GM19023 (cell line): Measurements from ENCODE around the gene TNFRSF6B.
"Not testable (repeated sequence)": the region's sequence is repeated elsewhere in the genome, so short reads cannot be mapped to it uniquely, and the experiment has no call there.

ENCODE experiments used
- ATAC-seq: cut with Tn5 transposase; IDR thresholded peaks from one replicate; pipeline ENCODE4 v1.9.1; 2021; ENCODE audit warnings: mild to moderate bottlenecking, moderate library complexity; ENCODE audit not compliant: unreplicated experiment

TNFRSF6B gene

GRCh38 chr20:63661959-63662812, 34.3 kb upstream of the TNFRSF6B start:
- no peak for ATAC-seq

- ATAC-seq, result no peak
Observed at GRCh38 chr20:63662813-63663189, 33.7 kb upstream of the TNFRSF6B start.

- ATAC-seq, result no peak
Observed at GRCh38 chr20:63663332-63664066, 33.0 kb upstream of the TNFRSF6B start.

GRCh38 chr20:63664143-63664851, 32.2 kb upstream of the TNFRSF6B start:
- no peak for ATAC-seq

- ATAC-seq, result no peak
Observed at GRCh38 chr20:63664861-63665594, 31.4 kb upstream of the TNFRSF6B start.

- no peak for ATAC-seq
Observed at GRCh38 chr20:63665708-63666107, 30.7 kb upstream of the TNFRSF6B start.

GRCh38 chr20:63667858-63668257, 28.6 kb upstream of the TNFRSF6B start:
- no peak for ATAC-seq

- no peak for ATAC-seq
Observed at GRCh38 chr20:63668351-63668750, 28.1 kb upstream of the TNFRSF6B start.

- ATAC-seq, result not testable (repeated sequence)
Observed at GRCh38 chr20:63671695-63672094, 24.8 kb upstream of the TNFRSF6B start.

- ATAC-seq, result no peak
Observed at GRCh38 chr20:63672666-63673065, 23.8 kb upstream of the TNFRSF6B start.

- ATAC-seq, result no peak
Observed at GRCh38 chr20:63673951-63674350, 22.5 kb upstream of the TNFRSF6B start.

- ATAC-seq, result no peak
Observed at GRCh38 chr20:63675681-63676368, 20.6 kb upstream of the TNFRSF6B start.

- no peak for ATAC-seq
Observed at GRCh38 chr20:63678071-63678470, 18.4 kb upstream of the TNFRSF6B start.

- no peak for ATAC-seq
Observed at GRCh38 chr20:63678667-63679465, 17.6 kb upstream of the TNFRSF6B start.

GRCh38 chr20:63679799-63680305, 16.6 kb upstream of the TNFRSF6B start:
- ATAC-seq, result no peak

GRCh38 chr20:63680427-63680826, 16.0 kb upstream of the TNFRSF6B start:
- ATAC-seq, result no peak

GRCh38 chr20:63680857-63681608, 15.4 kb upstream of the TNFRSF6B start:
- ATAC-seq, result no peak

- ATAC-seq, result no peak
Observed at GRCh38 chr20:63681609-63682142, 14.8 kb upstream of the TNFRSF6B start.
